Activated naive CD8-positive, alpha-beta T cell treated with anti-CD3 and anti-CD28 coated beads, Interleukin-2, amount 10 ng/mL, durations not matched to agents 7 days and 5 days (primary cell): ENCODE results near the gene CINP. TPM values are rescaled to one million over a fixed set of nuclear protein-coding genes. Genes with fewer than 3 reads are reported as not detected.

Experiments used
- ATAC-seq: fragments of 150-1000 bp; cut with Tn5 transposase; one replicate; pipeline ENCODE4 v1.10.0; 2021; ENCODE audit warnings: low read depth, moderate library complexity
- POLR2A ChIA-PET: fragments of 350-600 bp; sonication (Branson Sonifier 250); formaldehyde crosslinking; loops from one replicate; lab custom pipeline; 2021; ENCODE audit warnings: antibody characterized with exemption; lab: Charles Lee
- DNase-seq: peaks from one replicate; pipeline ENCODE4 v3.0.0; 2021
- H3K27ac Mint-ChIP-seq: one replicate; pipeline ENCODE4 v1.8.0; 2022; ENCODE audit warnings: mild to moderate bottlenecking, mixed read lengths
- H3K27me3 Mint-ChIP-seq: one replicate; pipeline ENCODE4 v1.8.0; 2022; ENCODE audit warnings: mild to moderate bottlenecking, moderate library complexity, mixed read lengths
- H3K36me3 Mint-ChIP-seq: one replicate; pipeline ENCODE4 v1.8.0; 2021; ENCODE audit warnings: mild to moderate bottlenecking, mixed read lengths
- H3K4me1 Mint-ChIP-seq: one replicate; pipeline ENCODE4 v1.8.0; 2021; ENCODE audit warnings: mixed read lengths
- H3K4me3 Mint-ChIP-seq: one replicate; pipeline ENCODE4 v1.8.0; 2022; ENCODE audit warnings: mild to moderate bottlenecking, moderate library complexity, mixed read lengths
- H3K9me3 Mint-ChIP-seq: one replicate; pipeline ENCODE4 v1.8.0; 2021; ENCODE audit warnings: mixed read lengths
- total RNA-seq, 2 experiments: library from RNA; stranded (reverse); gene quantifications; one replicate each; pipeline ENCODE4 v1.2.3, GENCODE V29; 2021

The CINP gene
- total RNA-seq, 2 experiments from 2014 or later: 29.8 to 35.6 TPM

GRCh38 chr14:102323102-102323501 lies 39.6 kb downstream of the CINP start:
- Mint-ChIP-seq H3K9me3 (no peaks in the 10 kb centered on the region), H3K27me3 (no peaks in the 10 kb centered on the region), H3K27ac (no peak overlapping the region), H3K36me3 (no peaks in the 10 kb centered on the region), H3K4me3 (no peak overlapping the region), H3K4me1 (peaks cover 22% of the 10 kb centered on the region)
- POLR2A ChIA-PET: no interaction called here
- ATAC-seq (no peak), DNase-seq (no peak)

- H3K4me1 Mint-ChIP-seq: peaks cover 29% of the 10 kb centered on the region
- no peaks in the 10 kb centered on the region for H3K9me3 Mint-ChIP-seq
- H3K27ac Mint-ChIP-seq: peak overlapping the region; percentile 47
- POLR2A ChIA-PET: interaction anchor here (0.6 to 2.7 kb wide), 3 partner anchors 8 to 41 kb away, joined by 3 to 13 read pairs (median 4); partner anchors contain the start of genes CINP and TECPR2
- H3K27me3 Mint-ChIP-seq: no peaks in the 10 kb centered on the region
- no peaks in the 10 kb centered on the region for H3K36me3 Mint-ChIP-seq
- ATAC-seq (no peak), DNase-seq (no peak)
- H3K4me3 Mint-ChIP-seq: no peak overlapping the region
These were observed 41.0 kb downstream of the CINP start for GRCh38 chr14:102321456-102322422.

GRCh38 chr14:102320671-102321455 lies 41.8 kb downstream of the CINP start:
- no peaks in the 10 kb centered on the region for H3K36me3 Mint-ChIP-seq
- ATAC-seq: no peak
- no peaks in the 10 kb centered on the region for H3K9me3 Mint-ChIP-seq
- H3K27ac Mint-ChIP-seq: peak overlapping the region; percentile 89
- no peaks in the 10 kb centered on the region for H3K27me3 Mint-ChIP-seq
- H3K4me3 Mint-ChIP-seq: peak overlapping the region; percentile 92
- no peak for DNase-seq
- POLR2A ChIA-PET: interaction anchor here (0.6 to 2.7 kb wide), 8 partner anchors 9 to 197 kb away, joined by 3 to 13 read pairs (median 4); partner anchors contain the start of genes CINP, MOK and TECPR2
- H3K4me1 Mint-ChIP-seq: peaks cover 29% of the 10 kb centered on the region

- ATAC-seq (peak; percentile 31), DNase-seq (no peak)
- Mint-ChIP-seq H3K27me3 (no peaks in the 10 kb centered on the region), H3K4me3 (peak overlapping the region; percentile 92), H3K36me3 (no peaks in the 10 kb centered on the region), H3K9me3 (no peaks in the 10 kb centered on the region), H3K27ac (peak overlapping the region; percentile 89), H3K4me1 (peaks cover 29% of the 10 kb centered on the region)
- POLR2A ChIA-PET: interaction anchor here (0.6 to 2.7 kb wide), 9 partner anchors 11 to 589 kb away, joined by 3 to 13 read pairs (median 4); partner anchors contain the start of genes CINP, MOK and TECPR2
These were observed 42.5 kb downstream of the CINP start for GRCh38 chr14:102320033-102320660.

- H3K36me3 Mint-ChIP-seq: no peaks in the 10 kb centered on the region
- peak within 1 kb of the TSS; percentile 95 for H3K4me3 Mint-ChIP-seq
- ATAC-seq (peak; percentile 71), DNase-seq (peak; percentile 98)
- POLR2A ChIA-PET: interaction anchor here (0.6 to 2.7 kb wide), 7 partner anchors 43 to 588 kb away, joined by 3 to 13 read pairs (median 4); partner anchors contain the start of genes CINP and TECPR2
- H3K4me1 Mint-ChIP-seq: peaks cover 35% of the 10 kb centered on the region
- H3K9me3 Mint-ChIP-seq: no peaks in the 10 kb centered on the region
- no peaks in the 10 kb centered on the region for H3K27me3 Mint-ChIP-seq
- H3K27ac Mint-ChIP-seq: peak within 1 kb of the TSS; percentile 91
These were observed 43.2 kb downstream of the CINP start, which contains the start of gene ZNF839 for GRCh38 chr14:102319351-102320032. ZNF839 (plus strand) TSS chr14:102319746; CDS start chr14:102319766, 20 bp downstream.

- Mint-ChIP-seq H3K27ac (peak overlapping the region; percentile 91), H3K4me3 (peak overlapping the region; percentile 95), H3K4me1 (peaks cover 37% of the 10 kb centered on the region), H3K9me3 (no peaks in the 10 kb centered on the region), H3K27me3 (no peaks in the 10 kb centered on the region), H3K36me3 (no peaks in the 10 kb centered on the region)
- POLR2A ChIA-PET: interaction anchor here (0.7 to 2.7 kb wide), 4 partner anchors 13 to 587 kb away, joined by 3 to 13 read pairs (median 4); partner anchors contain the start of genes CINP and TECPR2
- ATAC-seq (no peak), DNase-seq (peak; percentile 40)
These were observed 43.9 kb downstream of the CINP start for GRCh38 chr14:102318781-102319276.

GRCh38 chr14:102317564-102318248 lies 45.0 kb downstream of the CINP start:
- DNase-seq (no peak), ATAC-seq (no peak)
- H3K36me3 Mint-ChIP-seq: no peaks in the 10 kb centered on the region
- POLR2A ChIA-PET: interaction anchor here (0.5 to 1.5 kb wide), 7 partner anchors 45 to 267 kb away, joined by 3 to 5 read pairs (median 3); partner anchors contain the start of genes ANKRD9, CINP and TECPR2
- H3K4me3 Mint-ChIP-seq: peak overlapping the region; percentile 95
- peak overlapping the region; percentile 90 for H3K27ac Mint-ChIP-seq
- peaks cover 31% of the 10 kb centered on the region for H3K4me1 Mint-ChIP-seq
- H3K27me3 Mint-ChIP-seq: no peaks in the 10 kb centered on the region
- H3K9me3 Mint-ChIP-seq: no peaks in the 10 kb centered on the region

- Mint-ChIP-seq H3K4me1 (peaks cover 31% of the 10 kb centered on the region), H3K27ac (peak overlapping the region; percentile 90), H3K27me3 (no peaks in the 10 kb centered on the region), H3K36me3 (no peaks in the 10 kb centered on the region), H3K4me3 (peak overlapping the region; percentile 95), H3K9me3 (no peaks in the 10 kb centered on the region)
- peak; percentile 67 for ATAC-seq
- DNase-seq: peak; percentile 99
- POLR2A ChIA-PET: interaction anchor here (0.5 to 1.5 kb wide), 9 partner anchors 12 to 1672 kb away, joined by 3 to 5 read pairs (median 4); partner anchors contain the start of genes ANKRD9, CINP, MOK and TECPR2
These were observed 45.7 kb downstream of the CINP start for GRCh38 chr14:102316743-102317563.

- Mint-ChIP-seq H3K4me1 (peaks cover 26% of the 10 kb centered on the region), H3K27ac (peak overlapping the region; percentile 90), H3K9me3 (no peaks in the 10 kb centered on the region), H3K27me3 (no peaks in the 10 kb centered on the region), H3K4me3 (peak overlapping the region; percentile 95), H3K36me3 (no peaks in the 10 kb centered on the region)
- ATAC-seq: no peak
- POLR2A ChIA-PET: interaction anchor here (0.6 to 1.5 kb wide), 7 partner anchors 11 to 1672 kb away, joined by 3 to 5 read pairs (median 4); partner anchors contain the start of genes ANKRD9, CINP, MOK and TECPR2
- no peak for DNase-seq
These were observed 46.4 kb downstream of the CINP start for GRCh38 chr14:102316338-102316742.

GRCh38 chr14:102315121-102315520 lies 47.6 kb downstream of the CINP start:
- DNase-seq: no peak
- Mint-ChIP-seq H3K27ac (no peak overlapping the region), H3K36me3 (no peaks in the 10 kb centered on the region), H3K4me3 (peak overlapping the region; percentile 95), H3K27me3 (no peaks in the 10 kb centered on the region), H3K9me3 (no peaks in the 10 kb centered on the region), H3K4me1 (peaks cover 22% of the 10 kb centered on the region)
- ATAC-seq: no peak
- POLR2A ChIA-PET: interaction anchor here (2.3 kb wide), 1 partner anchor 10 kb away, joined by 10 read pairs; the partner anchor contains the start of gene MOK
